Pancreas (tissue), 10 donors: ENCODE results near the gene SMPDL3B. TPM values are rescaled to one million over a fixed set of nuclear protein-coding genes. Genes with fewer than 3 reads are reported as not detected.
"Not testable (repeated sequence)": the region's sequence is repeated elsewhere in the genome, so short reads cannot be mapped to it uniquely, and the experiment has no call there.

Source experiments
- ATAC-seq, 4 donors: fragments of 200-7000 bp; cut with Tn5 transposase; one replicate each; pipeline versions ENCODE4 v1.8.0 to v1.9.1; 2020; ENCODE audit warnings: mild to moderate bottlenecking in 4 of 4, moderate library complexity in 4 of 4
- DNase-seq, 6 donors: peaks; one replicate each; pipeline ENCODE4 v3.0.0-alpha.2; 2020
- FAIRE-seq: peaks from 2 replicates; lab custom pipeline; 2012; peaks lifted over from hg19 to GRCh38; lab: Jason Lieb, UNC
- H3K27ac ChIP-seq, 4 donors: fragments of 200-600 bp; sonication (generic); 1 replicate in 3 of 4; 2 replicates in 1 of 4; pipeline versions ENCODE4 v1.5.0 to v1.8.0; 2020
- H3K27me3 ChIP-seq, 4 donors: fragments of 200-600 bp; one replicate each; pipeline ENCODE4 v1.8.0; 2021
- H3K36me3 ChIP-seq, 3 donors: fragments of 200-600 bp; sonication (generic) in 1 of 3; one replicate each; pipeline versions ENCODE4 v1.5.0 to v1.8.0; 2020 to 2021
- H3K4me1 ChIP-seq, 3 donors: fragments of 200-600 bp; one replicate each; pipeline ENCODE4 v1.8.0; 2021
- H3K4me3 ChIP-seq, 4 donors: fragments of 200-600 bp; sonication (generic) in 2 of 4; one replicate each; pipeline versions ENCODE4 v1.5.0 to v1.8.0; 2020 to 2021
- H3K9me3 ChIP-seq, 4 donors: fragments of 200-600 bp; one replicate each; pipeline ENCODE4 v1.8.0; 2021
- WGBS, 2 donors: extraction: QIAGEN DNeasy Blood & Tissue Kit; methylation state at CpG; one replicate each; pipeline ENCODE4 v1.1.7; 2013; 5-methylcytosine and 5-hydroxymethylcytosine counted together
- intact Hi-C, 3 donors: fragments of 100-400 bp; cut with DNase I; formaldehyde crosslinking; loops; one replicate each; pipeline versions ENCODE4 v1.11.1 to v1.14.2; 2022
- polyA plus RNA-seq, 2 donors: library from polyadenylated mRNA; stranded (reverse); fragments of 200-250 nt; gene quantifications; one replicate each; pipeline ENCODE4 v1.2.3, GENCODE V29; 2013
- total RNA-seq, 6 donors: library from RNA; stranded (reverse); fragmentation: NEBNext Ultra II Directional in 4 of 6; extraction: Animal tissue kit (Norgen Biotek cat#: 25700) in 4 of 6; gene quantifications; one replicate each; pipeline versions ENCODE4 v1.2.1 to v1.2.4, GENCODE V29; 2021 to 2023
- TF ChIP-seq, protein P1 (sequence below), 4 donors: fragments of 200-600 bp; sonication (generic) in 3 of 4; IDR thresholded peaks; one replicate each; pipeline versions ENCODE4 v1.5.0 to v1.8.0; 2021; ENCODE audit warnings: antibody characterized with exemption in 4 of 4
- donor health status: healthy with polysubstance abuse.
- donor health status: DM: no; HTN: no; CAD: no; lungs with moderate emphysema.
- donor health status: DM: no; HTN: no; CAD: no.
- donor health status: control.
- donor health status: control.
- donor health status: Bipolar disorder and iron deficiency.
- donor health status: DM: yes; HTN: yes; CAD: no.
- donor health status: DM: no; HTN: no; CAD: no.
- donor health status: DM: no; HTN: no; CAD: no.
- donor health status: DM: yes; HTN: yes; CAD: no.

Gene SMPDL3B
- total and polyA plus RNA-seq, 8 donors = 9.9 to 20.4 (median 16.6) TPM

DNA sequence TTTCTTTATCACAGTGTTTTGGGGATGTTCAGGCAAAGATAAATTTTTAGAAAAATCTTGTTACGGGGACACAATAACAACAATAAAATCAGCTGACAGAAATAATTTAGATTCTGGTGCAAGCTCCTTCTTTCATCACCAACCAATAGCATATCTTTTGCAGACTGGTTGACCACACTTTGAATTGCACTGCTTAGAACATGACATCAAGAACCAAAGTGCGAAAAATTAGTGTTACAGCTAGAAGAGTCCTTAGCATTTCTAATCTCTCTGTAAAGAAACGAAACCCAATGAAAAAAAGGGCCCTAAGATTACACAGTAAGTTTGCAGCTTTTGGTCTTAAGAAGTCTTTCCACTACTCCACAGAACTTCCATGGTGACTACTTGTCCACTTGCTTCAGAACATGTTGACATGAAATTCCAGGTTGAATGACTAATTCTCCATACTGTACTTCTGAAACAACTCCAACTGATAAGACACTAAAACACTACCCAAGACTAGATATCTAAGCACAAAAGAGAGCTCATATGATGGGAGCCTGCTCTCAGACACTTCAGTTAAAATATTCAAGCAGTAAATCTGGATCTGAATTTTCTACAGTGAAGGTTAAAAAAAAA, 56.2 kb downstream of the SMPDL3B start:
- Histone ChIP-seq H3K4me3 (no peak overlapping the region), H3K27ac (no peak overlapping the region), H3K4me1 (no peaks in the 10 kb centered on the region), H3K36me3 (peaks cover 0 to 47% (median 17%) of the 10 kb centered on the region in 3 donors), H3K27me3 (no peaks in the 10 kb centered on the region), H3K9me3 (no peaks in the 10 kb centered on the region)
- TF ChIP-seq, protein P1, sequence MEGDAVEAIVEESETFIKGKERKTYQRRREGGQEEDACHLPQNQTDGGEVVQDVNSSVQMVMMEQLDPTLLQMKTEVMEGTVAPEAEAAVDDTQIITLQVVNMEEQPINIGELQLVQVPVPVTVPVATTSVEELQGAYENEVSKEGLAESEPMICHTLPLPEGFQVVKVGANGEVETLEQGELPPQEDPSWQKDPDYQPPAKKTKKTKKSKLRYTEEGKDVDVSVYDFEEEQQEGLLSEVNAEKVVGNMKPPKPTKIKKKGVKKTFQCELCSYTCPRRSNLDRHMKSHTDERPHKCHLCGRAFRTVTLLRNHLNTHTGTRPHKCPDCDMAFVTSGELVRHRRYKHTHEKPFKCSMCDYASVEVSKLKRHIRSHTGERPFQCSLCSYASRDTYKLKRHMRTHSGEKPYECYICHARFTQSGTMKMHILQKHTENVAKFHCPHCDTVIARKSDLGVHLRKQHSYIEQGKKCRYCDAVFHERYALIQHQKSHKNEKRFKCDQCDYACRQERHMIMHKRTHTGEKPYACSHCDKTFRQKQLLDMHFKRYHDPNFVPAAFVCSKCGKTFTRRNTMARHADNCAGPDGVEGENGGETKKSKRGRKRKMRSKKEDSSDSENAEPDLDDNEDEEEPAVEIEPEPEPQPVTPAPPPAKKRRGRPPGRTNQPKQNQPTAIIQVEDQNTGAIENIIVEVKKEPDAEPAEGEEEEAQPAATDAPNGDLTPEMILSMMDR (IDR thresholded peaks at IDR 0.05) = no peak
- FAIRE-seq = no peak
- DNase-seq = no peak
- WGBS, 2 donors = 87 to 93% methylated on average over 3 of the region's 3 CpGs
- no peak for ATAC-seq
- intact Hi-C loops = no loop called here

DNA sequence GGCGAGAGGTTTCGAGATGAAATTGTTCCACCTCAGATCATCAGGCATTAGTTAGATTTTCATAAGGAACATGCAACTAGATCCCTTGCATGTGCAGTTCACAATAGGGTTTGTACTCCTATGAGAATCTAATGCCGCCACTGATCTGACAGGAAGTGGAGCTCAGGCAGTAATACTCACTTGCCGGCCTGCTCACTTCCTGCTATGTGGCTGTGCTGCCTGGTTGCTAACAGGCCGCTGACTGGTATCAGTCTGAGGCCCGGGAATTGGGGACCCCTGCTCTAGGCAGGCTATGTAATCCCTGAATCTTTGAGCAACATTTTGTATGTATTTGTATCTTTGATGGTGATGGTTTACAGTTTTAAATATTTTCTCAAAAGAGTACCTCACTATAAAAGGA, 57.5 kb downstream of the SMPDL3B start:
- Histone ChIP-seq H3K27ac (no peak overlapping the region), H3K9me3 (no peaks in the 10 kb centered on the region), H3K4me1 (no peaks in the 10 kb centered on the region), H3K36me3 (peaks cover 5 to 46% (median 17%) of the 10 kb centered on the region in 3 donors), H3K27me3 (no peaks in the 10 kb centered on the region), H3K4me3 (no peak overlapping the region)
- WGBS, 2 donors = 85% methylated on average over 6 of the region's 6 CpGs
- intact Hi-C loops = no loop called here
- TF ChIP-seq, protein P1 (IDR thresholded peaks at IDR 0.05) = no peak
- ATAC-seq = peak in 1 of 4 donors; percentile 35
- FAIRE-seq = no peak
- no peak for DNase-seq

DNA sequence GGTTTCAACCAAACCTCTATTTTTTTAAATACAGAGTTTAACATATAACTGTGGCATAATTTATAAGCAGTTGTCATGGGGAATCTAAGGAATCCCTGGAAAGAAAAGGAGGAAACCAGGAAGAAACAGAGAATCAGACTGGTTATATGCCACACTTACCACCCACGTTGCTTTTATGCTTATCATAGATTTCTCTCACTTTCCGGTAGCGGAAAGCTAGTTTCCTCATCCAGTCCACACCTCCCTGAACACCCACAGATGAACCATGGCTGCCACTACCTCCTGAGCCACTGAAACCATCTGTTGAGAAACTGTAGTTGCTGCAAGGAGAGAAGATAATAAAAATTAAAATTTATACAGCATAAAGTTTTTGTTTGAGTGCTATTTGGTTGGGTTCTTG, 58.4 kb downstream of the SMPDL3B start:
- no peak for FAIRE-seq

DNA sequence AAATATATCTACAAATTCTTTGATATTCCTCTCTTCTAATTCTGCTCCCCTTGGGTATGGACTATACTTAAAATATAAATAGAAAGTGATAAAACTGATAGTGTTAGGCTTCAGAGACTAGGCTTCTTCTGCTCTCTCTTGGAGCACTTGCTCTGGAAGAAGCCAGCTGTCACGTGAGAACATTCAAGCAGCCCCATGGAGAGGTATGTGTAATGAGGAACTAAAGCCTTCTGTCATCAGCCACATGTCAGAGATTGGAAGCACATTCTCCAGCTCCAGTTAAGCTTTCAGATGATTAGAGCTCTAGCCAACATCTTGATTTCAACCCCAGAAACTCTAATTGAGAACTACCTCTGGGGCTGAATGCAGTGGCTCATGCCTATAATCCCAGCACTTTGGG, 59.3 kb downstream of the SMPDL3B start:
- Histone ChIP-seq H3K27ac (no peak overlapping the region), H3K27me3 (no peaks in the 10 kb centered on the region), H3K4me1 (no peaks in the 10 kb centered on the region), H3K36me3 (peaks cover 3 to 43% (median 11%) of the 10 kb centered on the region in 3 donors), H3K4me3 (no peak overlapping the region), H3K9me3 (no peaks in the 10 kb centered on the region)
- intact Hi-C loops = no loop called here
- no peak for FAIRE-seq
- TF ChIP-seq, protein P1 (IDR thresholded peaks at IDR 0.05) = no peak
- DNase-seq = no peak
- ATAC-seq = peak in 1 of 4 donors; percentile 44
- 83 to 90% methylated on average over 1 of the region's 1 CpG for WGBS, 2 donors

More for the DNA sequence above, 58.4 kb downstream of the SMPDL3B start:
- no peak overlapping the region for H3K27ac ChIP-seq
- TF ChIP-seq, protein P1 (IDR thresholded peaks at IDR 0.05) = no peak
- WGBS, 2 donors = 76 to 77% methylated on average over 3 of the region's 3 CpGs
- no peaks in the 10 kb centered on the region for H3K27me3 ChIP-seq
- no peaks in the 10 kb centered on the region for H3K9me3 ChIP-seq
- DNase-seq (no peak), ATAC-seq (no peak)
- no peaks in the 10 kb centered on the region for H3K4me1 ChIP-seq
- intact Hi-C loops = no loop called here
- H3K36me3 ChIP-seq = peaks cover 11 to 45% (median 11%) of the 10 kb centered on the region in 3 donors
- H3K4me3 ChIP-seq = no peak overlapping the region

DNA sequence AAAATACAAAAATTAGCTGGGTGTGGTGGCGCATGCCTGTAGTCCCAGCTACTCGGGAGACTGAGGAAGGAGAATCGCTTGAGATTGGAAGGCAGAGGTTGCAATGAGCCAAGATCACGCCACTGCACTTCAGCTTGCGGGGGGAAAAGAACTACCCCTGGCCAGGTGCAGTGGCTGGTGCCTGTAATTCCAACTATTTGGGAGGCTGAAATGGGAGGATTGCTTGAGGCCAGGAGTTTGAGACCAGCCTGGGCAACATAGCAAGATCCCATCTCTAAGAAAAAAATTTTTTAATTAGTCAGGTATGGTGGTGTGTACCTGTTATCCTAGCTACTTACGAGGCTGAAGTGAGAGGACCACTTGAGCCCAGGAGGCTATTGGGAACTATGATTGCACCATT, 59.7 kb downstream of the SMPDL3B start:
- H3K27ac ChIP-seq, ATAC-seq, H3K4me3 ChIP-seq, intact Hi-C loops, DNase-seq, FAIRE-seq, H3K4me1 ChIP-seq, H3K9me3 ChIP-seq, H3K27me3 ChIP-seq: not testable (repeated sequence)
- 95 to 100% methylated on average over 6 of the region's 6 CpGs for WGBS, 2 donors
- H3K36me3 ChIP-seq = peaks cover 3 to 43% (median 11%) of the 10 kb centered on the region in 3 donors
